ENCODE results near the gene PARP12.

The PARP12 gene

DNA sequence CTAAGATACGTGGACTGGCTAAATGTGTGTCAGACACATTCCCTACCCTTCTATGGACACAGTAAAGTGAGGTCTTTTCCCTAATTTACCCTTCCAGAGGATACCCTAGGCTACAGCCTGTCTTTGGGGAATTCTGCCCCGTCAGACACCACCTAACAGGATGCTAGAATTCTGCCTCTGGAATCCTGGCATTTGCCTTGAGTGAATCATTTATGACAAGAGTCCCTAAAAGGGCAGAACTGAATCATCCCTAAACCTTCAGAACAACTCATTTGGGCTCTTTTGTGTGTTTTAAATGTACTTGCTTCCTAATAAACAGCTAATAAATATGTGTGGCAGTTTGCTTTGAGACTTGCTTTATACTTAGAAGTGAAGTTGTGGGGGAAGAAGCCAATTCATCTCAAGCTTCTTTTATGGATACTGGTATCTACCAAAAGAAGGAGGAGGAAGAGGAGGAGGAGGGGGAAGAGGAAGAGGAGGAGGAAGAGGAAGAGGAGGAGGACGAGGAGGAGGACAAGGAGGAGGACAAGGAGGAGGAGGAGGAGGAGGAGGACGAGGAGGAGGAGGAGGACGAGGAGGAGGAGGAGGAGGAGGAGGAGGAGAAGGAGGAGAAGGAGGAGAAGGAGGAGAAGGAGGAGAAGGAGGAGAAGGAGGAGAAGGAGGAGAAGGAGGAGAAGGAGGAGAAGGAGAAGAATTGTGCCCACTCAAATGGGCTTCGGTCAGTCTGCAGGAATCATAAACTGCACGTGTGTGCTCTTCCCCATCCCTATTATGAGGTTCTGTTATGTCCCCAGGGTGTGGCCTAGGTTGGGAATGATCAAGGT, 27.1 kb downstream of the PARP12 start:
- no peak for TF ChIP-seq EP300 (IDR thresholded peaks at IDR 0.05; ENCODE audit: borderline replicate concordance)
- no peak for TF ChIP-seq CREB1 (IDR thresholded peaks at IDR 0.05; ENCODE audit: low read depth)
- no peak for TF ChIP-seq TAF1 (IDR thresholded peaks at IDR 0.05; ENCODE audit: low read depth)
- no peak for TF ChIP-seq CEBPB (IDR thresholded peaks at IDR 0.05)
- TF ChIP-seq, protein P1, sequence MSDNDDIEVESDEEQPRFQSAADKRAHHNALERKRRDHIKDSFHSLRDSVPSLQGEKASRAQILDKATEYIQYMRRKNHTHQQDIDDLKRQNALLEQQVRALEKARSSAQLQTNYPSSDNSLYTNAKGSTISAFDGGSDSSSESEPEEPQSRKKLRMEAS (IDR thresholded peaks at IDR 0.05) = no peak
- no peak for TF ChIP-seq NFIC (IDR thresholded peaks at IDR 0.05)
- TF ChIP-seq, protein P2, sequence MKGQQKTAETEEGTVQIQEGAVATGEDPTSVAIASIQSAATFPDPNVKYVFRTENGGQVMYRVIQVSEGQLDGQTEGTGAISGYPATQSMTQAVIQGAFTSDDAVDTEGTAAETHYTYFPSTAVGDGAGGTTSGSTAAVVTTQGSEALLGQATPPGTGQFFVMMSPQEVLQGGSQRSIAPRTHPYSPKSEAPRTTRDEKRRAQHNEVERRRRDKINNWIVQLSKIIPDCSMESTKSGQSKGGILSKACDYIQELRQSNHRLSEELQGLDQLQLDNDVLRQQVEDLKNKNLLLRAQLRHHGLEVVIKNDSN (IDR thresholded peaks at IDR 0.05) = no peak
- no peak for TF ChIP-seq YY1 (IDR thresholded peaks at IDR 0.05; ENCODE audit: low read depth)
- TF ChIP-seq, protein P3, sequence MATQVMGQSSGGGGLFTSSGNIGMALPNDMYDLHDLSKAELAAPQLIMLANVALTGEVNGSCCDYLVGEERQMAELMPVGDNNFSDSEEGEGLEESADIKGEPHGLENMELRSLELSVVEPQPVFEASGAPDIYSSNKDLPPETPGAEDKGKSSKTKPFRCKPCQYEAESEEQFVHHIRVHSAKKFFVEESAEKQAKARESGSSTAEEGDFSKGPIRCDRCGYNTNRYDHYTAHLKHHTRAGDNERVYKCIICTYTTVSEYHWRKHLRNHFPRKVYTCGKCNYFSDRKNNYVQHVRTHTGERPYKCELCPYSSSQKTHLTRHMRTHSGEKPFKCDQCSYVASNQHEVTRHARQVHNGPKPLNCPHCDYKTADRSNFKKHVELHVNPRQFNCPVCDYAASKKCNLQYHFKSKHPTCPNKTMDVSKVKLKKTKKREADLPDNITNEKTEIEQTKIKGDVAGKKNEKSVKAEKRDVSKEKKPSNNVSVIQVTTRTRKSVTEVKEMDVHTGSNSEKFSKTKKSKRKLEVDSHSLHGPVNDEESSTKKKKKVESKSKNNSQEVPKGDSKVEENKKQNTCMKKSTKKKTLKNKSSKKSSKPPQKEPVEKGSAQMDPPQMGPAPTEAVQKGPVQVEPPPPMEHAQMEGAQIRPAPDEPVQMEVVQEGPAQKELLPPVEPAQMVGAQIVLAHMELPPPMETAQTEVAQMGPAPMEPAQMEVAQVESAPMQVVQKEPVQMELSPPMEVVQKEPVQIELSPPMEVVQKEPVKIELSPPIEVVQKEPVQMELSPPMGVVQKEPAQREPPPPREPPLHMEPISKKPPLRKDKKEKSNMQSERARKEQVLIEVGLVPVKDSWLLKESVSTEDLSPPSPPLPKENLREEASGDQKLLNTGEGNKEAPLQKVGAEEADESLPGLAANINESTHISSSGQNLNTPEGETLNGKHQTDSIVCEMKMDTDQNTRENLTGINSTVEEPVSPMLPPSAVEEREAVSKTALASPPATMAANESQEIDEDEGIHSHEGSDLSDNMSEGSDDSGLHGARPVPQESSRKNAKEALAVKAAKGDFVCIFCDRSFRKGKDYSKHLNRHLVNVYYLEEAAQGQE (IDR thresholded peaks at IDR 0.05; ENCODE audit: low read depth) = no peak
- TF ChIP-seq ZBTB7A (IDR thresholded peaks at IDR 0.05; ENCODE audit: low read depth) = no peak
- TF ChIP-seq TCF12 (IDR thresholded peaks at IDR 0.05; ENCODE audit: low read depth) = no peak
- no peak for TF ChIP-seq TEAD4 (IDR thresholded peaks at IDR 0.05)
- no peak for TF ChIP-seq FOXM1 (IDR thresholded peaks at IDR 0.05; ENCODE audit: borderline replicate concordance, low read depth)
- TF ChIP-seq RAD21 (IDR thresholded peaks at IDR 0.05; ENCODE audit: low read depth) = no peak
- TF ChIP-seq EGR1 (IDR thresholded peaks at IDR 0.05) = no peak

DNA sequence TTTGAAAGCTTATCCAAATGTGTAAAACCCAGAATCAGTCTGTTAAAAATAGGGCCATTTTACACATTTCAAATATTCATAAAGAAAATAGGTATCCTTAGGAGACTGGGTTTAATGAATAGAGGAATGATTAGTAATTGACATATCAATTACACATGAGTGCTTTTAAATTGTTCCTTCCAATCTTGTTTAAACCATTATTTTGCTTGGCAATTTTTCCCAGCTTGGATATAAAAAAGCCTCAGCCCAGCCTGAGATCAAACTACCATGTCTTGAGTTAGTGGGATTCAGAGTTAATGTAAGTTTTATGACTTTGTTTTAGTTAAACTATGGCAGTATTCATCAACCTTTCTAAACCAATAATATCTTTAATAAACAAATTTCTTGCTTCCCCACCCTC, 28.3 kb downstream of the PARP12 start:
- TF ChIP-seq CEBPB (IDR thresholded peaks at IDR 0.05) (no peak), ZBTB7A (IDR thresholded peaks at IDR 0.05; ENCODE audit: low read depth) (no peak), TCF12 (IDR thresholded peaks at IDR 0.05; ENCODE audit: low read depth) (no peak), FOXM1 (IDR thresholded peaks at IDR 0.05; ENCODE audit: borderline replicate concordance, low read depth) (no peak), RAD21 (IDR thresholded peaks at IDR 0.05; ENCODE audit: low read depth) (no peak), CREB1 (IDR thresholded peaks at IDR 0.05; ENCODE audit: low read depth) (no peak), YY1 (IDR thresholded peaks at IDR 0.05; ENCODE audit: low read depth) (no peak), EGR1 (IDR thresholded peaks at IDR 0.05) (no peak), EP300 (IDR thresholded peaks at IDR 0.05; ENCODE audit: borderline replicate concordance) (no peak), NFIC (IDR thresholded peaks at IDR 0.05) (no peak), TAF1 (IDR thresholded peaks at IDR 0.05; ENCODE audit: low read depth) (no peak), TEAD4 (IDR thresholded peaks at IDR 0.05) (no peak)
- TF ChIP-seq, protein P3 (IDR thresholded peaks at IDR 0.05; ENCODE audit: low read depth) = no peak
- TF ChIP-seq, protein P1 (IDR thresholded peaks at IDR 0.05) = no peak
- TF ChIP-seq, protein P2 (IDR thresholded peaks at IDR 0.05) = no peak

DNA sequence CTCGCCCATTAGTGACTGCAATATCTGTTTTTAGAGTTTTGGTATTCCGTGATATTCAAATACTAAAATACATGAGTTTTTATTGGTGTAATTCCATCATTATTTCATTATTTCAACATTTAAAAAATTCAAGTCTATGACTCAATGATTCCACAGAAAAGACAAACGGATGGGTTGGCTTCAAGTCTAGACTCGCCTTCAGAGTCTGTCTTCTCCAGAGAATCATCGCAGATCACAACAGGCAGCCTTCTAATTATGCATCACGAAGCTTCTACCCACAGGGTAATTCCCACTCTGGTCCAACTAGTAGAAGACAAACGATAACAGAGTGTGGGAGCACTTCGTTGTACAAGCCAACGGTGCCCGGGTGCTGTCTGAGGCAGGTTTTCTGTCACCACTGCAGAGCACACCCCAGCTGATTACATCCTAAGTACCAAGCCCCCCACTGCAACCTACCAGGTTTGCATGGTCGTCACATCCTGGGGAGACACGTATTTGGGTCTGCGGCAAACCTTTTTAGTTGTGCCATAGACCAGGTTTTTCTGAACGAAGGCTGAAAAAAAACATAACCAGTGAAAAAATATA, 28.9 kb downstream of the PARP12 start:
- TF ChIP-seq TEAD4 (IDR thresholded peaks at IDR 0.05) (no peak), EGR1 (IDR thresholded peaks at IDR 0.05) (no peak), EP300 (IDR thresholded peaks at IDR 0.05; ENCODE audit: borderline replicate concordance) (no peak), NFIC (IDR thresholded peaks at IDR 0.05) (no peak), TAF1 (IDR thresholded peaks at IDR 0.05; ENCODE audit: low read depth) (no peak), FOXM1 (IDR thresholded peaks at IDR 0.05; ENCODE audit: borderline replicate concordance, low read depth) (no peak), RAD21 (IDR thresholded peaks at IDR 0.05; ENCODE audit: low read depth) (no peak), TCF12 (IDR thresholded peaks at IDR 0.05; ENCODE audit: low read depth) (no peak), YY1 (IDR thresholded peaks at IDR 0.05; ENCODE audit: low read depth) (no peak)
- TF ChIP-seq, protein P3 (IDR thresholded peaks at IDR 0.05; ENCODE audit: low read depth) = no peak
- TF ChIP-seq, protein P1 (IDR thresholded peaks at IDR 0.05) = no peak
